ELR (cell line): Measurements from ENCODE around the gene SCO2.

ENCODE experiments used
- DNase-seq: peaks from one replicate; pipeline ENCODE4 v3.0.0-alpha.2; 2015; ENCODE audit warnings: low read depth

SCO2 gene

DNA sequence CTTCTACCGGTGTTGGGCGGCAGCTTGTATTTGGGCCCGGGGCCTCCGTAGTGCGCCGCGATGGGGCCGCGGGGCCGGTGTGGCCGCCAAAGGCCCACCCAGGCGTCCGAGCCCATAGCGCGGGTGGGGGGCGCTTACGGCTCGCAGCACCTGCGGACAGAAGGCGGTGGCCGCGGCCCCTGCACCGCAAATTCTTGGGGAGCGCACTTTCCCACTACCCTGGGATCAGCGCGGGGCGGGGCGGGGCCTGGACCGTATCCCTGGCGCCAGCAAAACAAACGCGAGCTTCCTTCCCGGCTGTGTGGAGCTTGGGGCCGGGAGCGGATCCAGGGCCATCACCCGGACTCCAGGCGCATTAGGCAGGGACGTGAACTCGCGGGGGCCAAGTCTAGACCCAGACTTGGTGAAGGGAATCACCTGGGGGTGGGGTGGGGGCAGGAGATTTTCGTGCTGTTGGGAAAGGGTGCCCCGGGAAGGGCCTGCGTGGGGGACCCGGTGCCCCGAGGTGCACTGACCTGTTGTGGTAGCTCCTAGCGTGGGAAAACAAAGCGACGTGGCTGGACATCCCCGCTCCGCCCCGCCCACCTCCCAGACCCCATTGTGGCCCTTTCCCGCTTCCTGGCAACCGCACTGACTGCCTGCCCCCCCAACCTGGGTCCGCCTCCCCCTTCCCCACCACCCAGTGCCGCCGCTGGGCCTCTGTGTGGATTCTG lies 6.7 kb upstream of the SCO2 start:
- peak; percentile 68 for DNase-seq

DNA sequence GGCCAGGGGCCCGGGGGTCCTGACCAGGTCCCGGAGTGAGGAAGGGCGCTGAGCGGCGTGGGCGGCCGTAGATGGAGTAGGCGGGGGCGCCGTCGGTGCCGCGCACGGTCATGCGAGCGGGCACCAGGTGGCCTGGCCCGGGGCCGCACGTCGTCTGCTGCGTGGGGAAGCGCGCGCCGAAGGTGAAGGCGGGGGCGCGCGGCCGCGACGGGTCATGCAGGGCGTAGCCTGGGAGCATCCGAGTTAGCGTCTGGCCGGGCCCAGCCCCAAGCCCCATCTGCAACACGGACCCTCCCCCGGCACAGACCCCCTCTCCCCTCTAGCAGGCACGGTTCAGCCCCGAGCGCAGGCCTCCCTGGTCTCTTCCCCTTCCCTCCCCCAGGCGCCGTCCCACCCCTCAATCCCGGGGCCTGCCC lies 6.2 kb upstream of the SCO2 start:
- DNase-seq, result no peak

DNA sequence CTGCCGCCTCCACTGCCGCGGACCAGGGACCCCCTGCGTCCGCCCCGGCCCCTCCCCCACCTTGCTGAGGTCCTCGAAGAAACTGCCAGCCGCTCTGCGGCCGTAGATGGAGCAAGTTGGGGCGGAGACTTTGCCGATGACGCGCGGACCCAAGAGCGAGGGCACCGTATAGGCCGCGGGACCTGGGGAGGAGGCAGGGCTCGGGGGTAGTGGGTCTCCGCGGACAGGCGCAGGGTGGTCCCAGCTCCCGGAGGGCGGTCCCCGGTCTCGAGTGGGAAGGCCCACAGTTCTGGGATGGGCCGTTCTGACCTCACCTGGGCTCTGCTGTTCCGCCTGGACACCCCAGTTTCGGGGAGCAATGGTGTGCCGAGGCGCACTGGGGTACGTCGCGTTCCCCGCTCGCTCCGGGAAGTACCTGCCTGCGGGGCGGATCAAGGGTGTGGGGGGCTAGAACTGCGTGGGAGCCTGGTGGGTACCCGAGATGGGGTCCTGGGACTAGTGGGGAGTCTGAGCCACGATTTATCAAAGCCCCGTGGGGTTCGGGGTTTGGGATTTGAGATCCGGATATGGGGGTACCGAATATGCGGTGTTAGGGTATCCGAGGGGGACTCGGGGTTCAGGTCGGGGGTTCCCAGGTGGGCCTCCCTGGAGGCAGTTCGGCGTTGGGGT lies 5.6 kb upstream of the SCO2 start:
- peak; percentile 73 for DNase-seq

DNA sequence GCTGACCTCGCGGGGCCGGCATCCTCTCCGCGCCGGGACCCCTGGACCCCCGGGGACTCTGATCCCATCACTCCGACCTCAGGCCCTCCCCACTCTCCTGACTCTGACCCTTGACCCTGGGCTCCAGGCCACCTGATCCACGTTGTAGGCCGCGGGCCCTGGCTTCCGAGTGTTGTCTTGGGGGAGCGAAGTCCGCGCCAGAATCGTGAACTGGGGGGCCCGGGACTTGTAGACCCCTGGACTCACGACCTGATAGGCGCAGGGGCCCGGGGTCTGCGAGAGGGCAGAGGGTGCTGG lies 5.1 kb upstream of the SCO2 start:
- DNase-seq, result no peak

DNA sequence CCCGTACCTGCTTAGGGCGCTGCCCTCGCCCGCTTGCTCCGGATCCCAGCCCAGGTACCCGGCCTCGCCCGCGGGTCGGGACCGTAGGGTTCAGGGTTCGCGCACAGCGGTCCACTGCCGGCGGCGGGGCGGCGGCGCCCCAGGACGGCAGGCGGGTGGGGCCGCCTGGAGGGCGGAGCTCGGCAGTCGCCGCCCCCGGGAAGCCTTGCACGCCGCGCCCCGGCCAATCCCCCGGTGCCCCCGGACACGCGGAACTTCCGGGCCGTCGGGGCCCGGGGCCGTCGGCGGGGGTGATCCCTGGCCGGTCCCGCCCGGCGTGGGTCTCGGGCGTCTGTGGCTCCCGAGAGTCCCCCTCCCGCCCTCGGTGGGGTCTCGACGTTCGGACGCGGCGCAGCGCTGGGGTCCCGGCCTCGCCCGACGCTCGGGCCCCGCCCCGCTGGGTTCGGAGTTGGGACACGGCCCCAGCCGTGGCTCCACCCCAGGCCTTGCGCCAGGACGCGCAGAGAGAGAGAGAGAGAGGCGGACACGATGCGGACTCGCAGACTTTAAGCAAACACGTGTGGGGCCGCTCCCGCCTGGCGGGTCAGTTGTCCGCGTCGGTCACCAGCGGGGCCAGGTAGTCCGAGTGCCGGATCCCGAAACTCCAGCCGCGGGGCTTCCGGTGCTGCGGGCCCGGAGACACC lies 4.6 kb upstream of the SCO2 start, which contains the start of gene TYMP:
Gene TYMP (minus strand): TSS at position 116 of the 683 bp plus-strand sequence. CDS start 303 bp downstream, outside the sequence.
- DNase-seq, result peak; percentile 61

DNA sequence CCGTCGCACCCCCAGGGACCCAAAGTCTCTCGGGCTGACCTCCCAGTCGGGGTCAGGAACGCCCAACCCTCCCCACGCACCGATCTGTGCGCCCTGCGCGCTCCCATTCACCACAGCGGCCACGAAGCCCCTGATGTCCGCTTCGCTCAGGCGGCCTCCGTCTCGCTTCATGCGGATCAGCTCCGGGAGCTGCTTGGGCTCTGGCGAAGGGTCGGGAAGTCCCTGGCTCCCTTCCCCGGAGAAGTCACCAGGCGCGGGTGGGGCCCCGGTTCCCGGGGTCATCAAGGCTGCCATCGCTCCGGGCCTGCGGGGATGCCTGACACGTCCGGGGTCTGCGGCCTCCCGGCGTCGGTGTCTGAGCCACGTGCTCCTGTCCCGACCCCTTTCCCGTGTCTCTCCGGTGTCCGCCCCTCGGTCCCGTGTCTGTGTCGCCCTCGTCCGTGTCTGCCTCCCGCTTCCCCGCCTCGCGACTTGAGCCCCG lies 4.1 kb upstream of the SCO2 start:
- DNase-seq, result no peak

DNA sequence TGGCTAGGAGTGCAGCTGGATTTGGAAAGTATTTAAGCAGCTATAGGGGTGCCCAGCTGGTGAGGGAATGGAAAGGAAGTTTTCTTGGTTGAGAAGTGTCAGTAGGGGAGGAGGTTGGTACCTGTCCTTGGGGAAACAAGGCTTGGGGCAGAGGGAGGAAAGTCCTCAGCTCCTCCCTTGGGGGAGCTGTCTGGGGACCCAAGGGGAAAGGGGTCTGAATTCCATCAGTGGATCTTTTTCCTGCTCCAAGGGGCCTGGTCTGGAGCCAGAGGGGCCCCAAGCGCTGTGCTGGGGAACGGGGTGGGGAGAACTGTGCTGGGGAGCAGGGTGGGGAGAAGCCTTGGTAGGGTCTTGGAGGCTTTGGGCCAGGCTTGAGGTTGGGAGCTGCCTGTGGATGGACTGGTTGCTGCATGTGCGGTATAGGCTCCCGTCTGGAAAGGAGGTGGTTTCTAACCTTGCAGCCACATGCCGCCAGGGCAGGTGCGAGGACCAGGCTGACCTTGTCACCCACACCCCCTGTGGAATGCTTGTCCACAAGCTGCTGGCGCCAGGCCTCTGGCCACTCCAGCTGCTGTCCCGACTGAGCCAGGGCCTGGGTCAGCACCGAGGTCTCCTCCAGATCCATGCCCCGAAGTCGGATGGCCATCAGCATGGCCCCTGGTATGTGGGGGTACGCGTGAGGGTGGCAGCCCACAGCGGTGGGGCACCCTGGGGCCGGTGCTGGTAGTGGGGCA lies 3.5 kb upstream of the SCO2 start:
- no peak for DNase-seq

DNA sequence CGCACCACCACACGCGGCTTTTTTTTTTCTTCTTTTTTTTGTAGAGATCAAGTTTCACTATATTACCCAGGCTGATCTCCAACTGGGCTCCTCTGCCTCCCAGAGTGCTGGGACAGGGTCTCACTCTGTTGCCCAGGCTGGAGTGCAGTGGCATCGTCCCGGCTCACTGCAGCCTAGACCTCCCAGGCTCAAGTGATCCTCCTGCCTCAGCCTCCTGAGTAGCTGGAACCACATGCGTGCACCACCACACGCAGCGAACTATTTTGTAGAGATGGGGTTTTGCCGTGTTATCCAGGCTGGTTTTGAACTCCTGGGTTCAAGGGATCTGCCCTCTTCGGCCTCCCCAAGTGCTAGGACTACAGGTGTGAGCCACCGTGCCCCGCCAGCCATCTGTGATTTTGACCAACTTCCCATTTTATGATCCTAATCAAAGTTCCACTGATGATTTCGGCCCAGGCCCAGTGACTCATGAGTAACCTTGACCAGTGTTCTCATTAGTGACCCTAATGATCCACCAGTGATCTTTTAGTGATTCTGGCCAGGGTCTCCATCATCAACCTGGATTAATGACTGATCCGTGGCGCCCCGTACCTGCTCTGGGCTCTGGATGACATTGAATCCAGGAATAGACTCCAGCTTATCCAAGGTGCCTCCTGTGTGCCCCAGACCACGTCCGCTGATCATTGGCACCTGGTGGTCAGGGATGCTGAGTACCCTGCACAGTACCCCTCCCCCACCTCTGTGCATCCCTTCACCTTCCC lies 2.7 kb upstream of the SCO2 start:
- no peak for DNase-seq

DNA sequence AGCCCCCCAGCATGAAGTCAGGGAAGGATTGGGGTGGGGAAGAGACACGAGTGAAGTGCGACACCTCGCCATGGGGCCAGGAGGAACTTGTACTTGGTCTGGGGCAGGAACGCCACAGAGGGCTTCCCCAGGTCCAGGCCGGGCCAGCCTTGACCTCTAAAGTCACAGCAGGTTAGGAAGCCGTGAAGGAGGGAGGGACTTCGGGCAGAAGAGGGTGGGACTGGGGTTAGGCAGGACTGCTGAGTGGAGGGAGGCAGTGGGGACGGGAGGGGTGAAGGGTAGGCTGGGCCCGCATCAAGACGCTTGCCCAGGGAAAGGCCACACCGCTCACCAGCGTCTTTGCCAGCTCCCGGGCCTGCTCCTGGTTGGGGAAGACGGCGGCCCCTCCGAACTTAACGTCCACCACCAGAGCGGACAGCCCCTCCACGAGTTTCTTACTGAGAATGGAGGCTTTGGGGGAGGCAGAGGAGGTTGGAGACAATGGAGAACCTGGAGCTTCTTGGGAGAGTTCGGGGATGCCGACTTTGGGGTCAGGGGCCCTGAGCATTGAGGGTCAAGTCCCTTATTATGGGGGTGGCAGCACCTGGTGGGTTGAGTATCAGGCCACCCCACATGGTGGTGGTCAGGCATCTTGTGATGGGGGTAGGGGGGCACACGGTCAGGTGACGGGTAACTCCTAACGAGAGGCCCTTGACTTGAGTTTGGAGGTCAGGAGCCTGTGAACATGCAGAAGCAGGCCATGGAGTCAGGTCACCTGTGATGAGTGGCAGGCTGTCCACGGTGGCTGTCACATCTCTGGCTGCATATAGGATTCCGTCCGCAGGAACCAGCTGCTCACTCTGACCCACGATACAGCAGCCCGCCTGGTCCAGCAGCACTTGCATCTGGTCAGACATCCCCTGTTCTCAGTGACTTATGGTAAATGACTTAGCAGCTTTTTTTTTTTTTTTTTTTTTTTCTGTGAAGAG lies 1.7 kb upstream of the SCO2 start:
- DNase-seq, result no peak

DNA sequence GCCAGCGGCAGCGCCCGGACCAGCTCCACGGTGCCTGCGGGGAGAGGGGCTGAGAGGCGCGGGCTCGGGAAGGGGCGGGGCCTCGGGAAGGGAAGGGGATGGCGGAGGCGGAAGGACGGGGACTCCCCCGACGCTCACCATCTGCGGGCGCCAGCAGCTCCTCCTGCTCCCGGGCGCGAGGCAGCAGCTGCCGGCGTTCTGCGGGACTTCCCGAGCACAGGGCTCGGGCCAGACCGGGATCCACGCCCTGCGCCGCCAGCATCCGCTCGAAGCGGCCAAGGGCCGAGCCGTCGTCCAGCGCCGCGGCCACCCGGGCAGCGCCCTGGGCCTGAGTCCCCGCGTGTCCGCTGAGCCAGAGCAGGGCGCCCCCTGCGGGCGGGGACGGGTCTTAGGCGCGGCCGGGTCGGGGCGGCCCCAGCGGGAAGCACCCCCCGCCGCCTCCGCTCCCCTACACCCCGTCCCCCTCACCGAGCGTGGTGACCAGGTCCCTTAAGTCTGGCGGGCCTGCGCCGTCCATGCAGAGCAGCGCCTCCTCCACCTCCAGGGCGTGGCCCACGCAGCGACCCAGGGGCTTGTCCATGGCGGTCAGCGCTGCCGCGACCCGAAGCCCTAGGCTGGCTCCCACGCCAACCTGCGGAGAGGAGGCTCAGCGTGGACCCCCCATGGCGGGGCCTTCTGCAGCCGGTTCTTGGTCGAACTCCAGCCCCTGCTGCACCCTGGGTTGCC lies 873 bp upstream of the SCO2 start:
- peak; percentile 77 for DNase-seq

DNA sequence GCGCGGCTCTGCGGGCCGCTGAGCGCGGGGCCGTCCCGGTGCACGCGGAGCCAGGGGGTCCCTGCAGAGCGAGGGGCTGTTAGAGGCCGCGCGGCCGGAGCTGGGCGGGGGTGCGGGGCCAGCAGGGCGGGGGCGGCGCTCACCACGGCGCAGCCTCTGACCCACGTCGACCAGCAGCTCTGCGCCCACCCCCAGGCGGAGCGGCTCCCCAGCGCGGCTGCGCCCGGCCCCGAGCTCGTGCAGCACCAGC lies 385 bp upstream of the SCO2 start:
- DNase-seq, result no peak

DNA sequence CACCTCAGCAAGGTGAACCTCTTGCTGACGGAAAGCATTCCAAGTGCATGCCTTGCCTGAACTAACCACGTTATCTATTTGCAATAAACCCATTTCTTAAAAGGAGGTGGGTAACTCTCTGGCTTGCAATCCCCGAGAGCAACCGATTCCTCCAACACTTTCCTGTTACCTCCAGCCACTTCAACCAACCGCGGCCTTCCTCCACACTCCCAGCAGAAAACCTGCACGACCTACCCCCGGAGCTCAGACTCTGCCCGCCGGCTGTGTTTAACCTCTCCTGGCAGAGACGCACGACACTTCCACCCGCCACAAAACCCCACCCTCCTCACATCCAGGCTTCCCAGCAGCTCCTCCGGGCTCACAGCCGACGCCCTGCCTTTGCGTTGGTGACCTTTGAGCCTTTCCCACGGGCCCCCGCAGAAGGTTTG lies 708 bp downstream of the SCO2 start:
- DNase-seq, result no peak

DNA sequence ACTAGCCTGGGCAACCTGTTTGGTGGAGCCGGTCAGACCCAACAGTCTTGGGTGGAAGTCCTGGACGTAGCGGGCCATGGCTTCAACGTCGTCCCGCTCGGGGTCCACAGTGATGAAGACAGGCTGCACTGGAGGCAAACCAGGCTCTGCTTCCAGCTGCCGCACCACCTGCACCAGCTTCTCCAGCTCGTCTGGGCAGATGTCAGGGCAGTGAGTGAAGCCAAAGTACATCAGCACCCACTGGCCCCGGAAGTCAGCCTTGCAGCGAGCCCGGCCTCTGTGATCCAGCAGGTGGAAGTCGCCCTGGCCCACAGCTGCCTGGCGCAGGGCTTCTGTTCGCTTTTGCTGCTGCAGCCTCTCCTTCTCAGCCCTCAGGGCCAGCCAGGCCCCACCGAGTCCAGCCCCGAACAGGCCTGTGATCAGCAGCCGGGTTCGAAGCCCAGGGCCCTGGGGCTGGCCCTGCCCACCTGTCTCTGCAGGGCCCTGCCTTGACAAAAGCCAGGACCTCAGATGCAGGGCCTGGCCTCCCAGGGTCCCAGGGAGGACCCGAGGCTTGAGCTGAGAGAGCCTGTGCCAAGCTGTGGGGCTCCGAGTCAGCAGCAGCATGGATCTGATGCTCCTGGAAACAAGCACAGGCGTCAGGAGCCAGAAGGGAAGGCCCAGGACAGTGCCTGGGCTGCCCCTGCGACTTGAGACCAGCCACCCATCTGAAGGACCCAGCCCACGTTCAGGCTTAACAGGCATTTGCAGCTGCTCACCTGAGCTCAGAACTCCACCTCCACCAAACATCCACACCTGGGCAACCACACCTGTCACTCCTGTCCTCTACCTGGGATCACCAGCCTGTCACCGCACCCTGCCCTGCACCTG lies 1.4 kb downstream of the SCO2 start:
- no peak for DNase-seq

DNA sequence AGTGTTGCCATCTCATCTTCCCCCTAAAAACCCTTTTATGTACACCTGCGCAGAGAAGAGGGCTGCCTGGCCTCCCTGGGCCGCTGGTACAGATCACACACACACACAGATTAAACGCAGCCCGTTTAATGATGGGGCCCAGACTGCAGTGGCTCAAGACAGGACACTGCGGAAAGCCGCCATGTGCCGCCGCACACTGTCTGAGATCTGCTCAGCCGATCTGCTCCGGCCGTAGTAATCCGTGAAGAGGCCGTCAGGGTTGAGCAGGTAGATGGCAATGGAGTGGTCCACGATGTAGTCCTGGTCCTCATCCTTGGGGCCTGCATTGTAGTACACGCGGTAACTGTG lies 2.0 kb downstream of the SCO2 start:
- DNase-seq, result no peak

DNA sequence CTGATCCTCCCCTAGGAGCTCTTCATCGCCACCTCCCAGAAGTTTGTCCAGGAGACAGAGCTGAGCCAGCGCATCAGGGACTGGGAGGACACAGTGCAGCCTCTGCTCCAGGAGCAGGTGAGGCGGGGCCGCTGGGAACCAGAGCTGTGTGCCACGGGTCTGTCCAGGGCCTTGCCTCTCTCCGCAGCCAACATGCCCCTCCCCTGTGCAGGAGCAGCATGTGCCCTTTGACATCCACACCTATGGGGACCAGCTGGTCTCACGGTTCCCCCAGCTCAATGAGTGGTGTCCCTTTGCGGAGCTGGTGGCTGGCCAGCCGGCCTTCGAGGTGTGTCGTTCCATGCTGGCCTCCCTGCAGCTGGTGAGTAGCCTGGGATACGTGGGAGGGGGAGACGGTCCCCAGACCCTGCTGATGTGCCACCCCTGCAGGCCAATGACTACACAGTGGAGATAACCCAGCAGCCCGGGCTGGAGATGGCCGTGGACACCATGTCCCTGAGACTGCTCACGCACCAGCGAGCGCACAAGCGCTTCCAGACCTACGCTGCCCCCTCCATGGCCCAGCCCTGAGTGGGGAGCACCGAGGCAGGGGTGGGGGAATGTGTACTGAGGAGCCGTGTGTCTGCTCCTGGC lies 2.5 kb downstream of the SCO2 start:
- DNase-seq, result no peak

DNA sequence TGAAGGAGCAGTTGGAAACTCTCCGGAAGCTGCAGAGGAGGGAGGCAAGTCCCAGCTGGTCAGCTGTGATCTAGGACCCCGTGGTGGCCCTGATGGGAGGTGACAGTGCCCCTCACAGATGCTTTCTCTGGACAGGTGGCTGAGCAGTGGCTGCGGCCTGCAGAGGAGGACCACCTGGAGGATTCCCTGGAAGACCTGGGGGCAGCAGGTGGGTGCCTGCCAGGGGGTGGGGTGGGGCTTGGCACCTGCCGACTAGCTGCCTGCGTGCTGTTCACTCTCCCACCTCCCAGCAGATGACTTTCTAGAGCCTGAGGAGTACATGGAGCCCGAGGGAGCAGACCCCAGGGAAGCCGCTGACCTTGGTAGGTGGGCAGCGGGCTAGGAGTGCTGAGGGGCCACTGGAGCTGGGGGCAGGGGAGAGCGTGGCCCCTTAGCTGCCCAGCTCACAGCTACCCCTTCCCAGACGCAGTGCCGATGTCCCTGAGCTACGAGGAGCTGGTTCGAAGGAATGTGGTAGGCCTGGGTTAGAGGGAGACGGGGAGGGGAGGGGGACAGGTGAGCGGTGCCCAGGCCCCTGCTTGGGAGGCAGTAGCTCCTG lies 3.1 kb downstream of the SCO2 start:
- no peak for DNase-seq

DNA sequence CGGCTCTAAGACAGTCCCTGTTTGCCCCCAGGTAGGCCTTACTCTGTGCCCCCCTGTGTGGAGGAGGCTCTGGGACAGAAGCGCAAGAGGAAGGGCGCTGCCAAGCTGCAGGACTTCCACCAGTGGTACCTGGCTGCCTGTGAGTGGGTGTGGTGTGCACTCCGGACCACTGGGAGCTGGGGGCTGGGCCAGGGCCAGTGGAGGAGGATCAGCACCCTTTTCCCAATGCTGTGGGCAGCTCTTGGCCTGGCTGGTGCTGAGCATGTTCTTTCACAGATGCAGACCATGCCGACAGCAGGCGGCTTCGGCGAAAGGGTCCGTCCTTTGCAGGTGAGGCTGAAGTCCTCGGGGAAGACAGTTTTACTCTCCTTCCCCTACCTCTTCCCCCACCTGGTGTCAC lies 3.7 kb downstream of the SCO2 start:
- no peak for DNase-seq

DNA sequence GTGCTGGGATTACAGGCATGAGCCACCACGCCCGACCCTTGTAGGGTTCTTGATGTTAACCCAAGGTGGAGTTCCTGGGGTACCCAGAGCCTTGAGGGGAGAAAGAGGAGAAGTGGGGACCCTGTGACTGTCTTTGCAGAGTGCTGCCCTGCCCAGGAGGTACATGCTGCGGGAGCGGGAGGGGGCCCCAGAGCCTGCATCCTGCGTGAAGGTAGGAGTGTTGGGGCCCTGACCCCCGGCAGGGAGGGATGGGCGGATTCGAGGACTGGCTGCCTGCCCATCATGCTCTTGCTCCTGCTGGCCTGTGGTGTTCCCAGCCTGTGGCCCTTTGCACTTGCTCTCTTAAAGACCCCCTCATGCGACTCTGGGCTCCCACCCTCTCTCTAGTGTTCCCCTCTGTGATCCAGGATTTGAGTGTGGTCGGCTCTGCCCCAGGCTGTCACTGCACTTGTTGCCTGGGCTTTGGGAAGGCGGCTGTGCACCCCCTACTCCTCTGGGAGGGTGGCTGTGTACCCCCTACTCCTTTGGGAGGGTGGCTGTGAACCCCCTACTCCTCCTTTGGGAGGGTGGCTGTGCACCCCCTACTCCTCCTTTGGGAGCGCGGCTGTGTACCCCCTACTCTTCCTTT lies 4.5 kb downstream of the SCO2 start:
- DNase-seq, result no peak
